PFSK-1 (cell line): Measurements from ENCODE around the gene SLC22A8.

Experiments used
- FOXP2 ChIP-seq: optimal IDR thresholded peaks from 2 replicates; pipeline ENCODE3; 2011; ENCODE audit warnings: borderline replicate concordance, control low read depth, inconsistent platforms; ENCODE audit not compliant: insufficient read depth; ENCODE audit errors: extremely low read length, extremely low read depth
- POLR2AphosphoS5 ChIP-seq: IDR thresholded peaks from 2 replicates; pipeline ENCODE4 v1.6.1; 2012; ENCODE audit warnings: low read depth, mild to moderate bottlenecking, control low read depth, low read length, moderate library complexity
- SIN3A ChIP-seq: IDR thresholded peaks from 2 replicates; pipeline ENCODE4 v1.6.1; 2012; ENCODE audit warnings: mild to moderate bottlenecking, low read length, moderate library complexity, borderline replicate concordance; ENCODE audit not compliant: insufficient read depth
- TAF1 ChIP-seq: IDR thresholded peaks from 2 replicates; pipeline ENCODE4 v1.6.1; 2012; ENCODE audit warnings: low read length, control low read depth, borderline replicate concordance; ENCODE audit not compliant: insufficient read depth
- TF ChIP-seq, protein P1 (sequence below), 2 experiments: IDR thresholded peaks; 2 replicates each; pipeline versions ENCODE4 v1.6.1 to v1.8.0; 2011 to 2012; ENCODE audit warnings: low read depth in 2 of 2, low read length in 2 of 2, control low read depth in 1 of 2, inconsistent platforms in 1 of 2, mild to moderate bottlenecking in 1 of 2, moderate library complexity in 1 of 2; ENCODE audit not compliant: insufficient read depth in 1 of 2

DNA sequence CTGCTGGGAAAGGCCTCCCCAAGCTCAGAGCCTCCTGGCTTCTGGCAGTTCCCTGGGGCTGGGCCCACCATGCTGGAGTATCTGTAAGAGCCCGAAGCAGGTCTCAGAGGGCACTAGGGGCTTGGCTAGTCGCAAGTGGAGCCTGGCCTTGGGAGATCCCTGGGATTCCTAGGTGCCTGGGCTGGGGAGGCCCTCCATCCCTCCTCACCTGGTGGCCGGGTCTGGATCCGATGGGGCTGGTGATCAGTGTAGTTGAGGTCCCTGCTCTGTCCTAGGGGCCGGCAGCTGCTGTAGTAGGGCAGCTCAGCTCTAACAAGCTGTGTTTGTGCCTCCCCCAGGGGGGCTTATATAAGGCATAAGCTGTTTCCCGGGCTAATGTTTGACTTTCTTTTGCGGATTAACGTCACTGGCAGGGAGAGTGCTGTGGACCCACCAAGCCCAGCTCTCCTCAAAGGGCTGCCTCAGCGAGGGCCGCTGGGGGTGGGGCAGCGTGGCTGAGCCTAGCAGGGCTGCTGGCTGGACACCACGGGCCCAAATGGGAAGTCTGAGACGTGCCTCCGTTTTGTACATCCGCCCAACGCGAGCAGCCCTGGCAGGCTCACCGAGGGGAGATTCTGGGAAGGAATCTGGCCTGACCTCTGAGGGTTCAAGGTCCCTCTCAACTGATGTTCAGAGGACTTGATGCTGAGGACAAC is at the start of gene SLC22A8:
- TF ChIP-seq, protein P1, sequence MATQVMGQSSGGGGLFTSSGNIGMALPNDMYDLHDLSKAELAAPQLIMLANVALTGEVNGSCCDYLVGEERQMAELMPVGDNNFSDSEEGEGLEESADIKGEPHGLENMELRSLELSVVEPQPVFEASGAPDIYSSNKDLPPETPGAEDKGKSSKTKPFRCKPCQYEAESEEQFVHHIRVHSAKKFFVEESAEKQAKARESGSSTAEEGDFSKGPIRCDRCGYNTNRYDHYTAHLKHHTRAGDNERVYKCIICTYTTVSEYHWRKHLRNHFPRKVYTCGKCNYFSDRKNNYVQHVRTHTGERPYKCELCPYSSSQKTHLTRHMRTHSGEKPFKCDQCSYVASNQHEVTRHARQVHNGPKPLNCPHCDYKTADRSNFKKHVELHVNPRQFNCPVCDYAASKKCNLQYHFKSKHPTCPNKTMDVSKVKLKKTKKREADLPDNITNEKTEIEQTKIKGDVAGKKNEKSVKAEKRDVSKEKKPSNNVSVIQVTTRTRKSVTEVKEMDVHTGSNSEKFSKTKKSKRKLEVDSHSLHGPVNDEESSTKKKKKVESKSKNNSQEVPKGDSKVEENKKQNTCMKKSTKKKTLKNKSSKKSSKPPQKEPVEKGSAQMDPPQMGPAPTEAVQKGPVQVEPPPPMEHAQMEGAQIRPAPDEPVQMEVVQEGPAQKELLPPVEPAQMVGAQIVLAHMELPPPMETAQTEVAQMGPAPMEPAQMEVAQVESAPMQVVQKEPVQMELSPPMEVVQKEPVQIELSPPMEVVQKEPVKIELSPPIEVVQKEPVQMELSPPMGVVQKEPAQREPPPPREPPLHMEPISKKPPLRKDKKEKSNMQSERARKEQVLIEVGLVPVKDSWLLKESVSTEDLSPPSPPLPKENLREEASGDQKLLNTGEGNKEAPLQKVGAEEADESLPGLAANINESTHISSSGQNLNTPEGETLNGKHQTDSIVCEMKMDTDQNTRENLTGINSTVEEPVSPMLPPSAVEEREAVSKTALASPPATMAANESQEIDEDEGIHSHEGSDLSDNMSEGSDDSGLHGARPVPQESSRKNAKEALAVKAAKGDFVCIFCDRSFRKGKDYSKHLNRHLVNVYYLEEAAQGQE (IDR thresholded peaks at IDR 0.05; ENCODE audit: insufficient read depth in 1 of 2, low read depth in 2 of 2, low read length in 2 of 2), result no peak
- no peak for TF ChIP-seq TAF1
- TF ChIP-seq POLR2AphosphoS5, result no peak
- TF ChIP-seq SIN3A, result no peak
- no peak for TF ChIP-seq FOXP2
